K562 (cell line): Measurements from ENCODE around the gene CRHR1. TPM values are rescaled to one million over a fixed set of nuclear protein-coding genes. Genes with fewer than 3 reads are reported as not detected.
A peak's percentile ranks its signal among the peaks of the same experiment; 100 is the strongest.

Source experiments
- ATAC-seq: fragments of 200-7000 bp; cut with Tn5 transposase; 3 replicates; pipeline ENCODE4 v1.9.1; 2020; ENCODE audit warnings: moderate library complexity
- BruUV-seq: library from RNA; stranded (reverse); fragments of 400-500 nt; replicated peaks from 2 replicates; lab custom pipeline; 2021; lab: Mats Ljungman, UMichigan
- CTCF ChIA-PET: fragments of 300-600 bp; formaldehyde crosslinking; extraction: SDS; loops from one replicate; lab custom pipeline; 2021; ENCODE audit warnings: low intra/inter-chr PET ratio; lab: Yijun Ruan, JAX
- POLR2A ChIA-PET: fragments of 300-600, 350-650 bp; sonication (Branson Sonifier 250); formaldehyde crosslinking; extraction: SDS; loops from one replicate; lab custom pipeline; 2021; ENCODE audit warnings: antibody characterized with exemption, inconsistent platforms; lab: Yijun Ruan, JAX
- DNase-seq, 4 experiments: peaks; one replicate each; pipeline versions ENCODE4 v3.0.0 to v3.0.0-alpha.2; 2011 to 2018; ENCODE audit warnings: low spot score in 3 of 4, mixed read lengths in 3 of 4; ENCODE audit errors: extremely low read depth in 1 of 4
- FAIRE-seq: peaks from 2 replicates; lab custom pipeline; 2011; peaks lifted over from hg19 to GRCh38; lab: Jason Lieb, UNC
- H2AFZ ChIP-seq: 2 replicates; pipeline ENCODE4 v1.6.0; 2011; ENCODE audit warnings: low read depth, low read length, control low read depth, inconsistent platforms
- H3K27ac ChIP-seq: fragments of 200-600 bp; 3 replicates; pipeline ENCODE4 v1.8.0; 2011; ENCODE audit warnings: low read depth, mild to moderate bottlenecking, control low read depth, inconsistent platforms, low read length, moderate library complexity, mixed read lengths; ENCODE audit errors: extremely low read depth
- H3K27me3 ChIP-seq, 2 experiments: fragments of 300-600 bp in 1 of 2; 2 replicates in 1 of 2; 3 replicates in 1 of 2; pipeline versions ENCODE4 v1.6.0 to v1.8.0; 2011; ENCODE audit warnings: inconsistent platforms in 2 of 2, low read length in 2 of 2, mild to moderate bottlenecking in 1 of 2, mixed read lengths in 1 of 2, moderate library complexity in 1 of 2; ENCODE audit not compliant: control insufficient read depth in 2 of 2, insufficient read depth in 2 of 2
- H3K36me3 ChIP-seq: fragments of 300-600 bp; 3 replicates; pipeline ENCODE4 v1.8.0; 2011; ENCODE audit warnings: mild to moderate bottlenecking, low read length, inconsistent platforms; ENCODE audit not compliant: control insufficient read depth, insufficient read depth
- H3K4me1 ChIP-seq, 2 experiments: fragments of 200-600 bp in 1 of 2; replicated peaks in 1 of 2; 2 replicates in 1 of 2; 3 replicates in 1 of 2; pipeline versions ENCODE4 v1.5.1 to v1.8.0; 2011; ENCODE audit warnings: inconsistent platforms in 2 of 2, low read length in 2 of 2, mild to moderate bottlenecking in 1 of 2, mixed read lengths in 1 of 2, moderate library complexity in 1 of 2; ENCODE audit not compliant: control insufficient read depth in 2 of 2, insufficient read depth in 2 of 2
- H3K4me2 ChIP-seq: 2 replicates; pipeline ENCODE4 v1.6.1; 2011; ENCODE audit warnings: low read length, control low read depth, inconsistent platforms, mixed read lengths; ENCODE audit not compliant: insufficient read depth
- H3K4me3 ChIP-seq: fragments of 200-600 bp; sonication (generic), shearing (Covaris generic); 2 replicates; pipeline ENCODE4 v1.5.1; 2016; ENCODE audit warnings: control low read depth, inconsistent platforms
- H3K79me2 ChIP-seq: fragments of 200-600 bp; 3 replicates; pipeline ENCODE4 v1.8.0; 2011; ENCODE audit warnings: low read length, inconsistent platforms; ENCODE audit not compliant: control insufficient read depth, insufficient read depth
- H3K9ac ChIP-seq, 2 experiments: 2 replicates each; pipeline versions ENCODE4 v1.6.0 to v1.6.1; 2011; ENCODE audit warnings: low read depth in 2 of 2, low read length in 2 of 2, control low read depth in 1 of 2, inconsistent platforms in 1 of 2, mild to moderate bottlenecking in 1 of 2, mixed read lengths in 1 of 2; ENCODE audit not compliant: insufficient read depth in 1 of 2
- H3K9me1 ChIP-seq: one replicate; pipeline ENCODE4 v1.6.0; 2011; ENCODE audit warnings: inconsistent platforms, mild to moderate bottlenecking, low read length, moderate library complexity; ENCODE audit not compliant: control insufficient read depth, insufficient read depth
- H3K9me3 ChIP-seq: replicated peaks from 2 replicates; pipeline ENCODE4 v1.5.1; 2011; ENCODE audit warnings: low read depth, low read length, inconsistent platforms; ENCODE audit not compliant: control insufficient read depth, insufficient read depth
- H4K20me1 ChIP-seq: replicated peaks from 2 replicates; pipeline ENCODE4 v1.6.1; 2011; ENCODE audit warnings: low read length, inconsistent platforms, mixed read lengths; ENCODE audit not compliant: control insufficient read depth, insufficient read depth
- CC2D1A ChIP-seq: fragments of 450-650 bp; IDR thresholded peaks from 2 replicates; pipeline ENCODE4 v1.6.1; 2017; ENCODE audit warnings: mild to moderate bottlenecking
- CGGBP1 ChIP-seq: fragments of 250-450 bp; sonication (Bioruptor Pico); IDR thresholded peaks from 2 replicates; pipeline ENCODE4 v1.9.0; 2021; ENCODE audit warnings: mild to moderate bottlenecking
- CREB1 ChIP-seq, 2 experiments: sonication (generic) in 1 of 2; formaldehyde crosslinking in 1 of 2; IDR thresholded peaks; 2 replicates each; pipeline versions ENCODE4 v1.6.1 to v1.8.0; 2012 to 2022; ENCODE audit warnings: inconsistent platforms in 1 of 2, mild to moderate bottlenecking in 1 of 2, missing genetic modification reagents in 1 of 2, moderate library complexity in 1 of 2
- GABPA ChIP-seq: fragments of 200-800 bp; sonication (Bioruptor generic); conservative IDR thresholded peaks from 2 replicates; pipeline ENCODE4 v1.6.1; 2016; ENCODE audit warnings: low read depth, missing genetic modification characterization, missing compliant biosample characterization
- HIVEP1 ChIP-seq: fragments of 250-450 bp; sonication (Bioruptor Pico); IDR thresholded peaks from 2 replicates; pipeline ENCODE4 v1.4.0; 2020; ENCODE audit warnings: mild to moderate bottlenecking
- HNRNPUL1 ChIP-seq: fragments of 200-400 bp; formaldehyde crosslinking; IDR thresholded peaks from 2 replicates; pipeline ENCODE4 v1.6.1; 2017; ENCODE audit warnings: low read length
- RAD21 ChIP-seq, 2 experiments: fragments of 250-450 bp in 1 of 2; fragments of 450-650 bp in 1 of 2; sonication (Bioruptor Pico) in 1 of 2; formaldehyde crosslinking in 1 of 2; IDR thresholded peaks in 1 of 2; conservative IDR thresholded peaks in 1 of 2; 2 replicates each; pipeline versions ENCODE4 v1.4.0 to v1.8.0; 2020 to 2022; ENCODE audit warnings: mild to moderate bottlenecking in 2 of 2, moderate library complexity in 1 of 2
- SAFB2 ChIP-seq: fragments of 200-400 bp; formaldehyde crosslinking; IDR thresholded peaks from 2 replicates; pipeline ENCODE4 v1.6.1; 2018; ENCODE audit warnings: borderline replicate concordance, low read length, low read depth, moderate library complexity; ENCODE audit not compliant: severe bottlenecking
- STAT6 ChIP-seq: sonication (generic); formaldehyde crosslinking; IDR thresholded peaks from 2 replicates; pipeline ENCODE4 v1.8.1; 2023; ENCODE audit warnings: mild to moderate bottlenecking, missing genetic modification reagents
- TAF9B ChIP-seq: fragments of 450-650 bp; IDR thresholded peaks from 2 replicates; pipeline ENCODE4 v1.6.1; 2018; ENCODE audit warnings: mild to moderate bottlenecking; ENCODE audit not compliant: partially characterized antibody
- TFAP4 ChIP-seq: sonication (generic); formaldehyde crosslinking; IDR thresholded peaks from 2 replicates; pipeline ENCODE4 v1.8.0; 2022; ENCODE audit warnings: missing genetic modification reagents, mild to moderate bottlenecking, moderate library complexity, borderline replicate concordance
- THAP7 ChIP-seq: fragments of 250-450 bp; sonication (Bioruptor Pico); IDR thresholded peaks from 2 replicates; pipeline ENCODE4 v1.5.0; 2021
- USF1 ChIP-seq: sonication (generic); formaldehyde crosslinking; IDR thresholded peaks from 2 replicates; pipeline ENCODE4 v1.9.0; 2022; ENCODE audit warnings: mild to moderate bottlenecking, missing genetic modification reagents
- USF2 ChIP-seq: sonication (generic); formaldehyde crosslinking; IDR thresholded peaks from 2 replicates; pipeline ENCODE4 v1.5.0; 2020; ENCODE audit warnings: missing genetic modification reagents
- XRCC4 ChIP-seq: IDR thresholded peaks from one replicate; pipeline ENCODE4 v1.6.1; 2011; ENCODE audit not compliant: insufficient read depth, insufficient read length; ENCODE audit errors: extremely low read depth
- WGBS: fragments of 100-300 bp; shearing (Covaris generic); methylation state at CpG from one replicate; pipeline ENCODE4 v1.1.6; 2016; ENCODE audit warnings: low coverage, mixed read lengths; ENCODE audit not compliant: insufficient coverage; ENCODE audit errors: missing lambda C conversion rate; 5-methylcytosine and 5-hydroxymethylcytosine counted together
- in situ Hi-C: fragments of 300-500 bp; cut with MboI; formaldehyde crosslinking; loops from 4 replicates; pipeline ENCODE4 v1.15.0; 2018; ENCODE audit warnings: inconsistent platforms, mixed read lengths
- intact Hi-C: fragments of 100-400 bp; cut with micrococcal nuclease; formaldehyde crosslinking; loops from 2 replicates; pipeline ENCODE4 v1.14.2; 2022
- polyA plus RNA-seq, 8 experiments: library from polyadenylated mRNA; depleted of rRNA in 4 of 8; stranded (reverse) in 5 of 8; unstranded in 3 of 8; fragments of >200 nt; fragmentation: Nextera tagmentation in 2 of 8; fragmentation: Illumina TruSeq in 1 of 8; extraction: Ambion mirVana in 2 of 8; extraction: Trizol in 1 of 8; gene quantifications; 2 replicates each; pipeline versions ENCODE4 v1.2.1 to v1.2.3, GENCODE V29; 2011 to 2014; ENCODE audit warnings: inconsistent platforms in 1 of 8, missing spikeins in 1 of 8
- total RNA-seq, 7 experiments: library from RNA; depleted of rRNA in 6 of 7; stranded (reverse); fragments of >200 nt in 6 of 7; fragmentation: Illumina TruSeq in 2 of 7; extraction: Trizol in 2 of 7; gene quantifications; 2 replicates each; pipeline versions ENCODE4 v1.2.1 to v1.2.3, GENCODE V29; 2011 to 2021; ENCODE audit warnings: low replicate concordance in 1 of 7

Gene CRHR1
- total and polyA plus RNA-seq, 9 of the 15 experiments (the other 6 are each of a cell fraction or from before 2014, with no cell fraction given): 0.05 TPM; not detected in 8

- intact Hi-C loops: no loop called here
- Histone ChIP-seq H3K9ac (no peak overlapping the region), H3K27ac (no peak overlapping the region), H3K9me1 (no peaks in the 10 kb centered on the region), H3K27me3 (peaks cover 3 to 59% of the 10 kb centered on the region in 2 experiments; a peak in 3 of 5 replicates), H3K4me2 (no peak overlapping the region), H3K4me1 (no peaks in the 10 kb centered on the region; a peak in 1 of 5 replicates), H2AFZ (no peak overlapping the region), H4K20me1 (peaks cover 8% of the 10 kb centered on the region), H3K4me3 (no peak overlapping the region), H3K36me3 (no peaks in the 10 kb centered on the region), H3K79me2 (no peaks in the 10 kb centered on the region), H3K9me3 (no peaks in the 10 kb centered on the region)
- ChIA-PET CTCF (no interaction called here), POLR2A (interaction anchor here (0.6 kb wide), 2 partner anchors 20 to 281 kb away, joined by 3 read pairs; no protein-coding TSS in a partner anchor)
- no peak for FAIRE-seq
- no peak for DNase-seq
- BruUV-seq: no TSS peak
- WGBS: 32% methylated on average over 6 of the region's 6 CpGs
- in situ Hi-C loops: no loop called here
- ATAC-seq: no peak
- no peak for TF ChIP-seq CGGBP1 (CRISPR knock-in tag)
- no peak for TF ChIP-seq HIVEP1 (CRISPR knock-in tag)
- TF ChIP-seq XRCC4: no peak
- TF ChIP-seq CREB1 (IDR thresholded peaks at IDR 0.05): no peak
- TF ChIP-seq CREB1 (CRISPR knock-in tag; IDR thresholded peaks at IDR 0.05): no peak
- no peak for TF ChIP-seq THAP7 (CRISPR knock-in tag)
- no peak for TF ChIP-seq RAD21 (CRISPR knock-in tag; conservative IDR thresholded peaks at IDR 0.05 in 1 of 2, IDR thresholded peaks at IDR 0.05 in 1 of 2)
- no peak for TF ChIP-seq SAFB2
- TF ChIP-seq TAF9B: no peak
- no peak for TF ChIP-seq CC2D1A
- TF ChIP-seq USF1: peak; percentile 37; the same call in 1 of the 2 replicates
- 0 out of 2 replicates have a peak, but pooled peaks have one; percentile 18 for TF ChIP-seq GABPA (tag)
- TF ChIP-seq TFAP4 (CRISPR knock-in tag): no peak
- TF ChIP-seq HNRNPUL1: no peak
- 0 out of 2 replicates have a peak, but pooled peaks have one; percentile 20 for TF ChIP-seq USF2
- no peak for TF ChIP-seq STAT6 (CRISPR knock-in tag)
These were observed 31.6 kb downstream of the CRHR1 start for GRCh38 chr17:45815752-45816151.
